ENCODE data around the gene XPNPEP3.
"Not testable (repeated sequence)": the region's sequence is repeated elsewhere in the genome, so short reads cannot be mapped to it uniquely, and the experiment has no call there.

The XPNPEP3 gene

GRCh38 chr22:40818747-40819598 is 38.0 kb upstream of the XPNPEP3 start, which contains the start of gene SLC25A17:
Gene SLC25A17 (minus strand): TSS chr22:40819346. CDS start chr22:40819248, 98 bp downstream.
- DNase-seq (ENCODE audit: low spot score): peak; percentile 98
- in situ Hi-C loops (cut with MboI; ENCODE audit: low sequenced_read_pairs, unreplicated experiment): loop anchor here (25.0 kb wide), 1 partner anchor 107 kb away; no protein-coding TSS in a partner anchor
- peak; percentile 14 for TF ChIP-seq CTCF (IDR thresholded peaks at IDR 0.05; ENCODE audit: borderline replicate concordance, control extremely low read depth, extremely low read depth, insufficient read depth, missing control alignments)

- in situ Hi-C loops (cut with MboI; ENCODE audit: low sequenced_read_pairs, unreplicated experiment): loop anchor here (25.0 kb wide), 1 partner anchor 107 kb away; no protein-coding TSS in a partner anchor
- DNase-seq (ENCODE audit: low spot score): no peak
- no peak for TF ChIP-seq CTCF (IDR thresholded peaks at IDR 0.05; ENCODE audit: borderline replicate concordance, control extremely low read depth, extremely low read depth, insufficient read depth, missing control alignments)
Observed at GRCh38 chr22:40819599-40820140, 37.3 kb upstream of the XPNPEP3 start.

GRCh38 chr22:40823426-40823825 is 33.5 kb upstream of the XPNPEP3 start:
- DNase-seq (ENCODE audit: low spot score): no peak
- in situ Hi-C loops (cut with MboI; ENCODE audit: low sequenced_read_pairs, unreplicated experiment): loop anchor here (25.0 kb wide), 1 partner anchor 111 kb away; no protein-coding TSS in a partner anchor
- TF ChIP-seq CTCF (IDR thresholded peaks at IDR 0.05; ENCODE audit: borderline replicate concordance, control extremely low read depth, extremely low read depth, insufficient read depth, missing control alignments): no peak

GRCh38 chr22:40826292-40826691 is 30.7 kb upstream of the XPNPEP3 start:
- in situ Hi-C loops (cut with MboI; ENCODE audit: low sequenced_read_pairs, unreplicated experiment); DNase-seq (ENCODE audit: low spot score): not testable (repeated sequence)

GRCh38 chr22:40826984-40827741 is 29.8 kb upstream of the XPNPEP3 start:
- DNase-seq (ENCODE audit: low spot score): no peak
- in situ Hi-C loops (cut with MboI; ENCODE audit: low sequenced_read_pairs, unreplicated experiment): no loop called here
- no peak for TF ChIP-seq CTCF (IDR thresholded peaks at IDR 0.05; ENCODE audit: borderline replicate concordance, control extremely low read depth, extremely low read depth, insufficient read depth, missing control alignments)

- DNase-seq (ENCODE audit: low spot score): no peak
- in situ Hi-C loops (cut with MboI; ENCODE audit: low sequenced_read_pairs, unreplicated experiment): no loop called here
- no peak for TF ChIP-seq CTCF (IDR thresholded peaks at IDR 0.05; ENCODE audit: borderline replicate concordance, control extremely low read depth, extremely low read depth, insufficient read depth, missing control alignments)
Observed at GRCh38 chr22:40829131-40829530, 27.8 kb upstream of the XPNPEP3 start.
